GM21723 (cell line): ENCODE data around the gene TCTN3.
A peak's percentile ranks its signal among the peaks of the same experiment; 100 is the strongest.
"Not testable (repeated sequence)": the region's sequence is repeated elsewhere in the genome, so short reads cannot be mapped to it uniquely, and the experiment has no call there.

Experiments
- ATAC-seq: cut with Tn5 transposase; IDR thresholded peaks from one replicate; pipeline ENCODE4 v1.9.1; 2021; ENCODE audit warnings: mild to moderate bottlenecking, moderate library complexity; ENCODE audit not compliant: unreplicated experiment

Gene TCTN3

DNA sequence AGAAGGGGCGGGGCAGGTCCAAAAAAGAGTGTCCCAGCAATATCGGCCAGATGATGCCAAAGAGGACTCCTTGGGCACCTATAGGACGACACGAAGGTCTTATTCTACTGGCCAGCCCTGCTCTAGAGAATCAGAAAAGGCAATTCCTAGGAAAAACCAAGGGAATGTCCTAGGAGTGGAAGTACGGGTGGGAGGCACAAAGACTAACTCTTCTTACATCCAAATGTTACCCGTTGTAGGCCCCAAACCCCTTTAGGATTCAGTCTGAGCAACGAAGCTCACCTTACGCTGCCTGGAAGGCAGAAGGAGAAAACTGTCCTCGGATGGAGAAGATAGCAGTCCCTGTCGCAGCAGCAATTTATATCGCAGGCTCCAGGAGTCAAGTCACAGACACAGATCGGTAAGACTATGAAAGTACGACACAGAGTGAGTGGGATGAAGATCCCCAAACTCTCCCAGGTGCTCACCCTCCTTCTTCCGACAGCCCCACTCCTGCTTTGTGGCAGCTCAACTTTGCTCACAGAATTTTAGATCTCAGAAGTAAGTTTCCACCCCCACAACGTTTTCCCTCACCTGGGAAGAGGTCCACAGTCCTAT is 558 bp downstream of the TCTN3 start:
- ATAC-seq = peak; percentile 2

DNA sequence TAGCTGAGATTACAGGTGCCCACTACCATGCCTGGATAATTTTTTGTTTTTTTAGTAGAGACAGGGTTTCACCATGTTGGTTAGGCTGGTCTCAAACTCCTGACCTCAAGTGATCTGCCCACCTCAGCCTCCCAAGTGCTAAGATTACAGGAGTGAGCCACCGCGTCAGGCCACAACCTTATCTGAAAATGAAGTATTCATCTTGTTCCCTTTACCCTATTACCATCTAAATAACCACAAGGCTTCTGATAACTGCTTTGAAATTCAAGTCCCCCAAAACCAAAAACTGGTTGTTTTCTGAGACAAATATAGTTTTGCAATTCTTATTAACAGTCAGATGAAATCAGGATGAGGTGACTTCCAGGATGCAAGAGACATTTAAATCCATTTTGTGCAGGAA is 2.4 kb downstream of the TCTN3 start:
- no peak for ATAC-seq

DNA sequence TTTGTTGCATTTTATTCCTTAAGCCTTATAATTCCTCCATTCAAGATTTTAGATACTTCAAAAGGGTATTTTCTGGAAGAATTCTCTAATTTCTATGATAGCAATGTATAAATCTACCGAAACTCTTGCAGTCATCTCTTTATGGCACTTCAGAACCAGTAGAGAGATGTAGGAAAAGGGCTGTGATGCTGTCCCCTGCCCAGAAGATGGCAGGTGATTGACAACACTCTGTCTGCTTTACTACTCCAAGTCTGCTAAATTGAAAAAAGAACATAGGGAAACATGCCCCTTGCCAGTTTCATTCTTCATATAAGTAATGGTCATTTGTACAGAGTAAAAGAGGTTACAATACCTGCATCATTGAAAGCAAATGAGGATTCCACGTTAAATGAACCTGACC is 5.1 kb downstream of the TCTN3 start:
- no peak for ATAC-seq

DNA sequence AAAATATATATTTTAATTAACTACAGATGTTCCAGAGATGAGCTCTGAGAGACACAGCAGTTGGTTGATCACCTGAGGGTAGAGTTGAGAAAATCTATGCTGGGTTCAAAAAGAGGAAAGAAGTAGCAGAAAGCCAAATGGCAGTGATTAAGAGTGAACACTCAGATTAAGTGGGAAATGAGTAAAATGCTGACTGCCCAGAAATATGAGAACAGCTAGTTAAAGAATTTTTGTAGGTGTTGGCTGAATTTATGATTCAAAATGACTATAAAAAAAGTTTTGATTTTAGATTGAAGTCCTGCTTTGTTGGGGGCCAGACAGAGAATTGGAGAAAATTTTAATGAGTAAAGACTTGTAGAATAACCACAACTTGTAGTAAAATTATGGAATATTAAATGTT is 9.8 kb downstream of the TCTN3 start:
- no peak for ATAC-seq

DNA sequence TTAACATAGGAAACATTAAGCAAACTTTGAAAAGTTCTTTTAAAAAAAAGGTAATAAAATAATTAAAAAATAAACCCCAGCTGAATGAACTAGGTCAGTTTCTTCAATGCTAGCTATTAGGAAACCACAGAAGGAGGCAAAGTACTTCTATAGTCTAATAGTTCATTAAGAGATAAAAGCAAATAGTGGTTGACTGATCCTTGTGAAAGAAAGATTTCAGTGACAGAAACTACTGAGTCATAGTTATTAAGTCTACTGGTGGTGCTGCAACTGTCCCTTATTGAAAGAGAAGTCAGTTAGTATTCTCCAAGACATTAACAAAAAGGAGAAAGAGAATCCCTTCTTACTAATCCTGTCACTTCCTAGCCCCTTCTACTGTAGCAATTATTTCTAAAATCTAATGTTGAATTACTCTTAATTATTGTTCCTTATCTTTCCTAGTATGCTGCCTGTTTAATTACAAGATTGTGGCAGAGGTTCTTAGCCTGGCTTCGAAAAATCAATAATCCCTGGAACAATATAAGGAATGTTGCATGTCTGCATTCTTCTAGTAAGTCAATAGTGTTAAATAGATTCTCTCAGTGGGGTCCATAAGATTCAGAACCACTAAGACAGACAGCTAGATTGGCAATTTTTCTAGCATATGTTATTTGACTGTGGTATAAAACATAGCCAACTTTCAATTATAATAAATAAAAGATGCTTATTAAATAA is 18.2 kb downstream of the TCTN3 start:
- no peak for ATAC-seq

DNA sequence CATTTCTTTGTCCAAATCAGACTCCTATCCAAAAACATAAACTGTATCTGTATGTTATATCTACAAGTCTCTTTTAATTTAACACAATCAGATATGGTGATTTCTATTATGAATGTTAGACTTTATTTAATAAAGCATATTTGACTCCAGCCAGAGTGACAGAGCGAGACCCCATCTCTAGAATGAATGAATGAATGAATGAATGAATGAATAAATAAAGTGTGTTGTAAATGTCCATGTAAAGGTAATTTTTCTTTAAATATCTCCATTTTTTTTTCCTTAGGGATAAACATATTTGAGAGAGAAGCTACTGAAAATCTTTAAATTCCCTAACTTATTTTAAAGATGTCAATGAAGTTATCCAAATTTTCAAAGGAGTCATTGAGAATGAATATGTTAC is 19.1 kb downstream of the TCTN3 start:
- no peak for ATAC-seq

DNA sequence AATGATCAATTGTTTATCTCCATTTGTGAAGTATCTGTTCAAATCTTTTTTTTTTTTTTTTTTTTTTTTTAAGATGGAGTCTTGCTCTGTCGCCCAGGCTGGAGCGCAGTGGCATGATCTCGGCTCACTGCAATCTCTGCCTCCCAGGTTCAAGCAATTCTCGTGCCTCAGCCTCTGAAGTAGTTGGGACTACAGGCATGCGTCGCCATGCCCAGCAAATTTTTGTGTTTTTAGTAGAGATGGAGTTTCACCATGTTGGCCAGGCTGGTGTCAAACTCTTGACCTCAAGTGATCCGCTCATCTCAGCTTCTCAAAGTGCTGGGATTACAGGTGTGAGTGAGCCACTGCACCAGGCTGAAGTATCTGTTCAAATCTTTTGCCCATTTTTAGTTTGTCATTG is 21.1 kb downstream of the TCTN3 start:
- not testable (repeated sequence) for ATAC-seq

DNA sequence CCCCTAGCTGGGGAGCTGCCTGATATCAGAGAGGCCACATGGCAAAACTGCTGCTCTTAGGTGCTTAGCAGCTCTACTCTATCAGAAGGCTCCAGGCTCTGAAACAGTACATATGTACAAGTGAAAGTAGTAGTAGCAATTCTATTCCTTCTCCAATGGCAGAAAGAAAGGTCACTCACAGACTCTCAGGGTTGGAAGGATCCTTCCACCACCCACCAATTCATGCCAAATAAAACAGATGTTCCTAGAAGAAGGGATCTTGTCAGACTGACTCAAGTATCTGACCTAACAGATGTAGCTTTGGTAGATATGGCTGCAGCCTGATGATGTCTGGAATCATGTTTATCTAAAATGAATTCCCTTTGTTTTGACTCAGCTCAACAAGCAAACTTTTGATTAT is 29.2 kb downstream of the TCTN3 start:
- ATAC-seq = no peak

DNA sequence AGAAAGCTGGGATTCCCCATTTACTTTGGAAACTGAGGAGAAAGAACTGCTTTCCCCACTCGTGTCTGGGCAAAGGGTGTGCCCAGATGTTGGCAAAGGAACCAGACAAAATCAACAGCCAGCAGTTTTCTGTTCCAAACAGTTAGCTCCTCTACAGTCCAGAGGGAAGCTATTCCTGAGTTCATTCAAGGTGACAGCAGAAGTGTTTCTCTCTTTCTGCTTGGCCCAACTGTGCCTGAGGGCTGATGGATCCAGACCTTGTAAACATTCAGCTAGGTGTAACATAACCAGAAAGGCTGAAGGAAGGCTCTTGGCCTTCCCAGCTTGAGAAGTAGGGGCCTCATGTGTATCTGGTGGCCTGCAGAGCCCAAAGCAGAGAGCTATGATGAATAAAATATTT is 30.2 kb downstream of the TCTN3 start:
- ATAC-seq = no peak

DNA sequence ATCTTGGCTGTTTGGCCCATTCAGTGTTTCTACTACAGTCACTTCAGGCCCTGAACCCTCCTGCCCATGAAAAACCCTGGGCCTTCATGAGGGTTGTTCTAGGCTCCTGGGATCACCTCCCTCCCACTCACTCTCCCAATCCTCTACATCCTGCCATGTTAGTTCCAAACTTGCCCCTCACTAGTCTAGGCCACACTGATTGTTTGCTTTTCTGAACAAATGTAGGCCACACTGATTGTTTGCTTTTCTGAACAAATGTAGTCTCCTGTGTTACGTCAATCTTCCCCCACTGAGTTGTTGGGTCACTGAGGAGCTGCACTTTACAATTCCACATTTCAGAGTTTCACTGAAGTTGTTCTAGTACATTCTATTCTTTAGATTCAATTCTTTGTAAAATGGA is 31.9 kb downstream of the TCTN3 start:
- ATAC-seq = no peak

DNA sequence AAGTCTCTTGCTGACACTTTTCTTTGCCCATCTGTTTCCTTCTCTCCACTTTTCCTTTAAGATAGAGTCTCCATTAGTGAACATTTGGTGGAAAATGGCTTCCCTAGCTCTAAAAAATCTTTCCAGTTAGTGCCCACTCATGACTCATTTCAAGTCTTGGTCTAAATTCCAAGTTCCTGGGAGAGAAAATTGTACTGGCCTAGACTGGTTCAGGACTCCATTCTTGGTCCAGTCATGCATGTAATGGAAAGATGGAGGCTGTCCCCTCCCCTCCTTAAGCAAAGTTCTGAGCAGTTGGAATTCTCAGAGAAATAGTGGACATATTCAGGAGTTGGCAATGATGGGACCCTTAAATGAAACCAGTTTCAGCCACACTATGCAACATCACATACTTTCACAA is 33.4 kb downstream of the TCTN3 start:
- no peak for ATAC-seq

DNA sequence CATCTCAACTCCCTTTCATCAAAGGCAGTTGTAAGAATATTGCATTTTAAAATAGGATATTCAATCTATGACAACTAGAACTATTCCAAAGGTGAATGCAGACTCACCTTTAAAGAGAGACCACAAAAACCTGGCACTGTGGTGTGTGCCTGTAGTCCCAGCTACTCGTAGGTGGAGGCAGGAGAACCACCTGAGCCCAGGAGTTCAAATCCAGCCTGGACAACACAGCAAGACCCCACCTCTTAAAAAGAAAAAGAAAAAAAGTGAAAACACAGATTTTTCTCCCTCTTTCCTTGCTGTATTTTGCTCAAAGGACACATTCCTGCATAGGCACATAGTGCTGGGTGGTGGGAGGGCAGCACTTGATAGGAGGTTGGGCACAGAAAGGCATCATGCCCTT is 36.5 kb downstream of the TCTN3 start:
- ATAC-seq = no peak

DNA sequence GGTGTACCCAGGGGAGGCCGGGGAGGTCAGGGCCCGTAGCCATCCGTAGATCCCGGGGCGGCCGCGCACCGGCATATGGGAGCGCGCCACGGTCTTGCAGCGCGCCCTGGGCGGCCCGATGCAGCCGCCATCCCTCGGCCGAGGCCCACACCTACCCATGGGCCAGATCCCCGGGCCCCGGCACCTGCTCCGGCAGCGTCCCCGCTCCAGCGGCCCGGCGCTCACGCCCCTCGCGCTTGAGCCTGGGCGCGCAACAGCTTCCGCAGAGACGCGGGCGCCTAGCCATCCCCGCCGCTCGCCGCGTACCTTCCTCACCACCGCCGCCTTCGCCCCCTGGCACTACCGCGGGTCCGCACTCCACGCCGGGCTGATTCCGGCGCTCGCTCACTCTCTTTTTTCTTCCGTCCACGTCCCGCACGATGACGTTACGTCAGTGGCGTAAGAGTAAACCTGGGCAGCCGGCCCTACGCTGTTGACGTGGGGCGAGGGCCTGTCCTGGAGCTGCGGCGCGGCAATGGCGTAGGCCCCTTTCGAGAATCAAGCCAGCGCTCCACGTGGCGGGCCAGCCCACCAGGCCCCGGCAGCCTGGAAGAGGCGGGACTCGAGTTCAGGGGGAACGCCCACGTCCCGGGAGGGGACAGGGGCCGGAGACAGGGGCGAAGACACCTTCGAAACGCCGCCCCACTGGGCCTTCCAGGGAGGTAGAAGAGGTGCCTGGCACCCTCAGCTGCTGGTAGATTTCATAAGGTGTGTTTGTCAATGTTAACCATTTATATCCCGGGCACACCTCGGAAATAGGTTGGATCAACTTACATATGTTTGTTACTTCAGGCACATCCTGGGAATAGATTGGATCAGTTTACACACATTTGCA is 37.2 kb downstream of the TCTN3 start, which contains the start of gene ALDH18A1:
Gene ALDH18A1, minus strand, starts transcription at position 421 of the 874 bp plus-strand sequence. CDS start 3,334 bp downstream, outside the sequence.
- peak; percentile 92 for ATAC-seq

DNA sequence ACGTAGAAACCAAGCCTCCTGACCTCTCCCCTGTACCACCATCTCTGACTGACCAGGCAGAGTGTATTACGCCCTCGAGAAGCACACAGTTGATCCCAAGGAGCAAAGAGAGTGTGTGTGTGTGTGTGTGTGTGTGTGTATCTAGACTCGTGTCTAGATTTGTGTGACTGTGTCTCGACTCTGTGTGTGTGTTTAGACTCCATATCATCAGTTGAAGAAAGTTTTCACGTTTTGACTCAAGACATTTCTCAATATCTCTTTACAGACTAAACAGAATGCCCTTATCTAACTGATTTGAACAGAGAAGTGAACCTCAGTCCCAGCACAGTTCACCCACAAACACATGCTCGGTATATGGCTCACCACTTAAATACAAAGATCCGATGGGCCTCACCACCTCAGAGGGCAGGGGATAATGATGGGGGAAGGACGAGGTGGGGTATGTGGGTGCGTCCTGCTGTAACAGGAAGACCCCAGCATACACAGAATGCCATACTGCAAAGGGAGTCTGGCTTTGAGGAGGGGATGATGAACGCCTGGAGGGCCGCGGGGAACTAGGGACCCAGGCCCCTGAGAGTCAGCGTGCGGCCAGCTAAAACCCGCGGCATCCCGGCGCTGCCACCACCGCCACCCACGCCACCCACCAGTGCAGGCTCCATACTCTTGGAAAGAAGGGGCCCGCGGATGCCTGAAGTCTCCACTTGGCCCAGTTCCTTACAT is 38.0 kb downstream of the TCTN3 start:
- ATAC-seq = peak; percentile 26

DNA sequence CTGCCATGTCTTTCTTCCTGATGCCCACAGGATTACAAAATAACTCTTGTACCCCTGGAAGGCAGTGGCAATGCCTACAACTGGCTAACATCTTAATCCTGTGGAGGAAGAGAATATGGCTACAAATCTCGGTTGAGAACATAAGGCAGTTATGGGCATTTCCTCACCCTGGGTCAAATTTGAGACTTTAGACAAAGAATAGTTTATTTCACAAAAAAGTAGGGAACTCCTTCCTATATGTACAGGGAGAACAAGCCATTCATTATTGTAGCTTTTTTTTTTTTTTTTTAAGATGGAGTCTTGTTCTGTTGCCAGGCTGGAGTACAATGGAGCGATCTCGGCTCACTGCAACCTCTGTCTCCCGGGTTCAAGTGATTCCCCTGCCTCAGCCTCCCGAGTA is 39.8 kb downstream of the TCTN3 start:
- no peak for ATAC-seq

DNA sequence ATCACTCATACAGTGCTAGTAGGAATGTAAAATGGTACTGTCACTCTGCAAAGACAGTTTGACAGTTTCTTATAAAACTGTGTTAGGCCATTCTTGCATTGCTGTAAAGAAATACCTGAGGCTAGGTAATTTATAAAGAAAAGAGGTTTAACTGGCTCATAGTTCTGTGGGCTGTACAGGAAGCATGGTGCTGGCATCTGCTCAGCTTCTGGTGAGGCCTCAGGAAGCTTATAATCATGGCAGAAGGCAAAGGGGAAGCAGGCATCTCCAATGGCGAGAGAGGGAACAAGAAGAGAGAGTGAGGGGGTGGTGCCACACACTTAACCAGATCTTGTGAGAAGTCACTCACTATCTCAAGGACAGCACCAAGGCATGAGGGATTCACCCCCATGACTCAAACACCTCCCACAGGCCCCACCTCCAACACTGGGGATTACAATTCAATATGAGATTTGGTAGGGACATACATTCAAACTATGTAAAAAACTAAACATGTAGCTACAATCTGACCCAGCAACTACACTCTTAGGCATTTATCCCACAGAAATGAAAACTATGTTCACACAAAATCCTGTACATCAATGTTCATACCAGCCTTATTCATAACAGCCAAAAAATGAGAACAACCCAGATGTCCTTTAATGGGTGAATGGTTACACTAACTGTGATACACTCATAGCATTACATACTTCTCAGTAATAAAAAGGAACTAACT is 42.2 kb downstream of the TCTN3 start:
- ATAC-seq = no peak

DNA sequence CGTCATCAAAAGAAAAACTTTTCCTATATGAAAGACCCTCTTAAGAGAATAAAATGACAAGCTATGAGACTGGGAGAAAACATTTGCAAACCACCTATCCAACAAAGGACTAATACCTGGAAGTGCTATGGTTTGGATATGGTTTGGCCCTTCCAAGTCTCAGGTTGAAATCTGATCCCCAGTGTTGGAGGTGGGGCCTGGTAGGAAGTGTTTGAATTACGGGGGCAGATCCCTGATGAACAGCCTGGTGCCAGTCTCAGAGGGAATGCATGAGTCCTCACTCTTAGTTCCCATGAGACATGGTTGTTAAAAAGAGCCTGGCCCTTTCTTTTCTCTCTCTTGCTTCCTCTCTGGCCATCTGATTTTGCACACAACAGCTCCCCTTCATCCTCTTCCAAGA is 43.5 kb downstream of the TCTN3 start:
- ATAC-seq = no peak

DNA sequence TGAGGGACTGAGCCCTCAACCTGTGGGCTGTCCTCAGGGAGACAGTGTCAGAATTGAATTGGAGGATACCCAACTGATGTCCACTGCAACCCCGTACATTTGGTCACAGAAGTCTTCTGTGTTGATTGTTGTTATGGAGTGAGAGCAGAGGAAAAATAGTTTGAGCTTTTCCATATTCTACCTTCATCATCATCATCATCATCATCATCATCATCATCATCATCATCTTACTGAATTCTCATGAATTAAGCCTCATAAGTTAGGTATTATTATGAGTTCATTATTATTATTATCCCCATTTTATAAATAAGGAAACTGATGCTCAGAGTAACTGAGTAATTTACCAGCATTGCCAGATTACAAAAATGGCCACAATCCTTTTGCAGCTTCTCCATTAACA is 45.6 kb downstream of the TCTN3 start:
- ATAC-seq = no peak

DNA sequence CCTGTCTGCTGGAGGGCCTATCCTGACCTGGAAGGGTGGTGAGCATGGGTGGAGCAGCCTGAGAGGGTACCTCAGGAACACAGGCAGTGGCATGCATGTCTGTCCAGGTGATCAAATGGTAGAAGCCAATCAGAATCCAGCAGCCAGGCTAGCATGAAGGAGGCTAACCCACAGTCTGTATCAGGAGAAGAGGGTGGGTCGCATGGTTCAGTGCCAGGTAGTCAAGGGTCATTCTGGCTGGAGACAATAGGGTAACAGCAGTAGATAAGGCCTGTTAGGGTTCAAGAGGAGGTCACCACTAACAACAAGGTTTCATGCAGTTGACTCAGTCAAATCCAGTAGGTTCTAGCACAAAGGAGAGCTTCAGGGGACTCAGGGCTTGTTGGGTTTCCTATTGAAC is 47.6 kb downstream of the TCTN3 start:
- no peak for ATAC-seq

DNA sequence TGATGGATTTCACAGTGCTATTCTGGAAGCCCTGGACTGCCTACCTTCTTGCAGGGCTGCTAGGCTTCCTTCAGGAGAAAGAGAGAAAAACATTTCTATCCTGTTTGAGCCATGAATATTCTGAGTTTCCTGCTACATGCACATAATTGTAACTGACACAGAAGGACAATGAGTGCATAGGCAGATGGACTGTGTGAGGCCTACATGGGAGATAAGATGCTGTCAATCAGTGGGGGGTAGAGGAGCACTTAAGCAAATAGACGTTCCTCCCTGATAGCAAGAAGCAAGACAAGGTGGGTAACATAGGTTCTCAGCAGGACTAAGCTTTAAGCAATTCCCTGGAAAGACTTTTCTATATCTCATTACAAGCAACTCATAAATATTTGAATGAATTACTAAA is 48.8 kb downstream of the TCTN3 start:
- no peak for ATAC-seq

DNA sequence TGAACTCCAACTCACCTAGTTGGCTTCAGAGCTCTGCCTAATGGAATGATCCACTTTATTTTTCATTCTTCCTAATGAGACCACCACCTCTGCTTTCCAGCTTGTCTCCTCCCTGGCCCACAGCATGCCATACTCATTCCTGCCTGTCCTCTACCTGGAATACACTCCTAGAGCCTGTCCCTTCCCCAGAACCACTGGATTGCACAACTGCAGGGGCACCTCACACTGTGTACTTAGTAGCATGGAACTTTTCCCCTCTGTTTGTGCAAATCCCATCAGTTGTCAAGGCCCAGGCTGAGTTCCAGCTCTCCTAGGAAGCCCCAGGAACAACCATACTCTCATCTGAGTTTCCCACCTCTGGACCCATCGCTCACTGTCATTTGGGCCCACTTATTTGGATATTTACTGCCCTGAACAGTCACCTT is 52.8 kb downstream of the TCTN3 start:
- ATAC-seq = no peak
